Spleen (tissue), 7 donors: Measurements from ENCODE around the gene ZNF644.
"Not testable (repeated sequence)": the region's sequence is repeated elsewhere in the genome, so short reads cannot be mapped to it uniquely, and the experiment has no call there.

Experiments
- CTCF ChIP-seq, 11 experiments: fragments of 200-600 bp in 7 of 11; fragments of 450-650 bp in 4 of 11; sonication (generic) in 4 of 11; IDR thresholded peaks in 8 of 11; conservative IDR thresholded peaks in 3 of 11; 1 replicate in 7 of 11; 2 replicates in 4 of 11; pipeline versions ENCODE4 v1.4.0 to v1.8.0; 2016 to 2021; ENCODE audit warnings: antibody characterized with exemption in 11 of 11, inconsistent platforms in 4 of 11, mild to moderate bottlenecking in 1 of 11
- POLR2A ChIP-seq, 3 donors: fragments of 450-650 bp; IDR thresholded peaks; one replicate each; pipeline ENCODE4 v1.5.1; 2017; ENCODE audit warnings: antibody characterized with exemption in 3 of 3, mild to moderate bottlenecking in 1 of 3
- donor health status: DM: no; HTN: no; CAD: no; lungs with moderate emphysema.
- donor health status: DM: no; HTN: no; CAD: no.
- donor health status: DM: no; HTN: no; CAD: no.

DNA sequence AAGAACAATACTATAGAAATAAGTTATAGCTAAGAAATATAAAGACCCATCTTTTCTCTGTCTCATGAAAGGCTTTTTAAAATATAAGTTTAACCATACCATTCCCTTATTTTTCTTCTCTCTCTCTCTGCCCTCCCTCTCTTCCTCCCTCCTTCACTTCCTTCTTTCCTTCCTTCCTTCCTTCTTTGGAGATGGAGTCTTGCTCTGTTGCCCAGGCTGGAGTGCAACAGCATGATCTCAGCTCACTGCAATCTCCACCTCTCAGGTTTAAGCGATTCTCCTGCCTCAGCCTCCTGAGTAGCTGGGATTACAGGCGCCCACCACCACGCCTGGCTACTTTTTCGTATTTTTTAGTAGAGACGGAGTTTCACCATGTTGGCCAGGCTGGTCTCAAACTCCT lies 94.2 kb downstream of the ZNF644 start:
- not testable (repeated sequence) for TF ChIP-seq POLR2A (IDR thresholded peaks at IDR 0.05); CTCF (IDR thresholded peaks at IDR 0.05 in 8 of 11, conservative IDR thresholded peaks at IDR 0.05 in 3 of 11)
